ENCODE results near the gene NCK2.

The NCK2 gene

DNA sequence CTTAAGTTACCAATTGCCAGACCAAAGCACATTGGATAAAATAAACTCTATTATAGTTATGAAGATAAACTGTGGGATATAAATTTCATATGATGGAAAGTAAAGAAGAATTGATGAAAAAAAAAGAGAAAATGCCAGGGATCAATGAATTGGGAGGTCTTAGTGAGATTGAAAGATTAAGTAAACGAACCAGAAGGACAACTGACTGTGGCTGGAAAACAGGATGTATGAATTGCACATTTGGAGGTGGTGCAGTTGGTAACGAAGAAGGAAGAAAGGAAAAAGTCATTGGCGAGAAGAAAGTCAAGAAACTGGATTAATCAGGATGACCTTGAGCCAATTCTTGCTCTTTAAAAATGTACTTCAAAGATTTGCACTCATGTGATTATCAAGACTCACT is 166.7 kb downstream of the NCK2 start:
- in situ Hi-C loops (cut with HindIII; ENCODE audit: low sequenced_read_pairs), result no loop called here

DNA sequence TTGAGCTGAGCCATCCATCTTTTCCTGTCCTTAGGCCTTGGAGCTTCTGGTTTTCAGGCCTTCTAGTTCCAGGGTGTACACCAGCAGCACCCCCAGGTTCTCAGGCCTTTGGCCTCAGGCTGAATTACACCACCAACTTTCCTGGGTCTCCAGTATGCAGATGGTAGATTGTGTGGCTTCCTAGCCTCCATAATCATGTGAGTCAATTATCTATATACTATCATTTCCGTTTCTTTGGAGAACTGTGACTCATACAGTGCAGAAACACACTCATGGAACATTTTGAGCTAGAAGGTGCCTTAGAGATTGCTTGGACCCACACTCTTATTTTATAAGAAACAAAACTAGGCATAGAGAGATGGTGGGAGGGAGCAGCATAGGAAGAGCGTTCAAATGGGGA is 167.4 kb downstream of the NCK2 start:
- in situ Hi-C loops (cut with HindIII; ENCODE audit: low sequenced_read_pairs), result no loop called here

DNA sequence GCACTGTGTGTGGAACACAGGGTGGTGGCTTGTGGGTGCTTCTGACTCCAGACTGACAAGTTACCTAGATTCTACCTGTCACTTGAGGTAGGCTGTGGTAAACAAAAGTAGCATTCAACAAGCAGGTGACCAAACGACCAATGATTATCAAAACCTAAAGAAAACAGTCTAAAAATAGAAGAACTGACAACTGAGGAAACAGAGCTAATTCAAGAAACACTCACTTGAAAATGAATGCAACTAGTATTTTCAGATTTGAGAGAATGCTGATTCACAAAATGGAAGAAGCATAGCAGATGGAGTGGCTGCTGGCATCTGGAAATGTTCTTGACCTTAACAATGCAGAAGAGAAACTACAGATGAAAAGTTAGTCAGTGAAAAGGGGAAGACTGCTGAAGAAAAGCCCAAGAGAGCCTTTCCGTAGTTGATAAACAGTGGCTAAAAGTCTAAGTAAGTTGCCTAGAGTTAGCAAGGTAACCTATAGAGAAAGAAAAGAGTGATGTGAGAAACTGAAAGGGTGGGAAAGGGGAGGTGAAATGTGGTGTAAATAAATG is 170.4 kb downstream of the NCK2 start:
- in situ Hi-C loops (cut with HindIII; ENCODE audit: low sequenced_read_pairs), result no loop called here

DNA sequence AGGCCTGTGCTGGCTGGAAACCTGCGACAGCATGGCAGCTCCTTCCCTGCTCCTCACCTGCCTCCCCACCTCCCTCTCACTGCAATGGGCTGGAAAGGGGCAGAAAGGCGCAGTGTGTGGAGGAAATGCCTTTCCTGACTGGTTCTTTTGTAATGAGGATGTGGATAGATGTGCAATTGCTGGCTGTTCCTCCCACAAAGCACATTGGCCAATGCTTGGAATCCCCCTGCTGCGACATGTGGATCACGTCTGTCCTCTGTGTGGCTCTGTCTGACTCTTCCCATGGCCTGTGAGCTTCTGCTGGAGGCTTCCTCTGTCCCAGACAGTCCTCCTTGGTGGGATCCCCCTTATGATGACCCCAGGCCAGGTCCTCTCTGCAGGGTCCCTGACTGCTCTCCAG is 172.5 kb downstream of the NCK2 start:
- in situ Hi-C loops (cut with HindIII; ENCODE audit: low sequenced_read_pairs), result no loop called here

DNA sequence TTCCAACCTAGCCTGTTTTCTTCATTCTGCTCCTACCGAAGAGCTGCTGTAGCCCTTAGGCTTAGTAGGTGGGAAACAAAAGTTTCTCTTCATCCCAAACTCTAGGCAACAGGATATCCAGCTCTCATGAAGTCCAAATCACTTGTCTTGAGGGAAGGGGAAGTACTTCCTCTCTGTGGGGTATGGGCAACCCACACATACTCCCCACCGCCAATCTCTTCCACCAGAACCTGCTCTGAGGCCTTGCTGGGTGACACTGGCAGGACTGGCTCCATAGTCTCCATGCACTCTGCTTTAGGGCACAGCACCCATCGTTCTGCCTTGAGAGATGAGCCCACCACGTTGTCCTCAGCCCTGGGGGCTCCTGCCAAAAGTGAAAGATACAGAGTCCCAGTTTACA is 173.0 kb downstream of the NCK2 start:
- in situ Hi-C loops (cut with HindIII; ENCODE audit: low sequenced_read_pairs), result no loop called here

DNA sequence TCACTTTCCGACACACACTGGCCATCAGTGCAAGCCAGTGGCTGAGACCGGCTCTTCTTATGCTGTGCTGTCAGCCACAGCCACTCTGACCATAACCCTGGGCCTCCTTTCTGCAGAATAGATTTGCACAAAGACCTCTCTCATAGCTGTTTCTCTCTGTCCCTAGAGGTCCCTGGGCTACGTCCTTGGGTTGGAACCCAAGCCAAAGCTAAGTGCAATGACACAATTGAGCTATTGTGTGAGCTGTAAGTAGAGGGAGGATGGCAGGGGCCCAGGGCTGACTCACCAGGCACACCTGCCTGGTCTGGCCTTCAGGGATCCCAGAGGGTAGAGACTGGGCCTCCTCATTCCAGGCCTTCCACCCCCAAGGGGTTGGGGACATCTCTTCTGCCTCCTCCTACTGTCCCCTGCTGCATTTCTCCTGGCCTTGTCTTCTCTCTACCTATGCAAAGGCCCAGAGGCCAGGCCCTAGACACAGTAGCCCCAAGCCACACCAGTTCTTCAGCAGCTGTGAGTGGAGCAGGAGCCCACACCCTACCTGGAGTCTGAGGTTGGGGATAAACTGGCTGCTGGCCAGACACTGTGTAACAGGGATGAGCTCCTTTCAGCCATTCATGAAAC is 174.6 kb downstream of the NCK2 start:
- in situ Hi-C loops (cut with HindIII; ENCODE audit: low sequenced_read_pairs), result no loop called here

DNA sequence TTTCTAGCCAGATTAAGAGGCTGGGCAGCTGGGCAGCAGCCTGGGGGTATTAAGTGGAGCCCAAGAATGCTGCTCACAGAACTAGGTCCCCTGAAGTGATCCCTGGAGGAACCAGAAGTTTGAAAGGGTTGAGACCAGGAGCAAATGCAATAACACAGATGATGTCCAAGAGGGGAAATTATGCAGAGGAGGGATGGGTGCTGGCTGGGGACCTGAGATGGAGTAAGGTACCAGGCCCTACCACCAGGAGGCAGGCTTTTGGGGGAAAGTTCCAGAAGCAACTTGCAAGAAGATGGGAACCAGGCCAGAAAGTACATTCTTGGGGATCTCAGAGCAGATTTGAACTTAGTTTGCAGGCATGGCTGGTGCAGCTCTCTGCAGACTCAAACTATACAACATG is 175.1 kb downstream of the NCK2 start:
- in situ Hi-C loops (cut with HindIII; ENCODE audit: low sequenced_read_pairs), result no loop called here

DNA sequence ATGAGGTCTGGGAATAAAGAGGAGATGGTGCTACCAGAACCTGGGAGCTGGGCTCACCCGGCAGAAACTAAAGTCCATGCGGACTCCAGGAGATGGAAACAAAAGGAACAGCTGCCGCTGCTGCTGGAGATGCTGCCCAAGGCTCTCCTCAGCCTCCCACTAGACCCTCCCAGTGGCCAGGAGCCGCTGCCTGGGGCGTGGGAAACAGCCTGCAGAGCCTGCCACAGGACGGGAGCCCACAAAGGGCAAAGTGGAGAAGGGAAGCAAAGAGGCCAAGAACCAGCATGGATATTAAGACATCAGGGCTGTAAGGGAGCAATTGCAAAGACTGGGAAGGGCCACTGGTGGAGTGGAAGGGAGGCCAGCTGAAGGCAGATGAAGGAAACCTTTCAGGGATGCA is 179.6 kb downstream of the NCK2 start:
- in situ Hi-C loops (cut with HindIII; ENCODE audit: low sequenced_read_pairs), result no loop called here

DNA sequence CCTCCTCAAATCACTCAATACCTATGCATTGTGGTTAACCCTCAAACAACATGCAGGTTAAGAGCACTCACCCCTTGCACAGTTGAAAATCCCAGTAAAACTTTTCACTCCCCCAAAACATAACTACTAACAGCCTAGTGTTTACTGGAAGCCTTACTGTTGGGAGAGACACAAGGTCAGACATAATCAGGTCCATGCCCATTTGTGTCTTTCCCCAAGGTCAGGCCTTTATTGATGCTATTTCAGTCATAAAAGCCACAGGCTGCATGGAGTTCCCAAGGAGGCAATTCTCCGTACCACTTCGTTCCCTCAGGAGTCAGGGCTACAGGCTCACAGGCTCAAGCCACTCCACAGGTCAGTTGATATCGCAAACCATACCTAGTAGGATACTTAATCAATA is 180.2 kb downstream of the NCK2 start:
- in situ Hi-C loops (cut with HindIII; ENCODE audit: low sequenced_read_pairs), result no loop called here

DNA sequence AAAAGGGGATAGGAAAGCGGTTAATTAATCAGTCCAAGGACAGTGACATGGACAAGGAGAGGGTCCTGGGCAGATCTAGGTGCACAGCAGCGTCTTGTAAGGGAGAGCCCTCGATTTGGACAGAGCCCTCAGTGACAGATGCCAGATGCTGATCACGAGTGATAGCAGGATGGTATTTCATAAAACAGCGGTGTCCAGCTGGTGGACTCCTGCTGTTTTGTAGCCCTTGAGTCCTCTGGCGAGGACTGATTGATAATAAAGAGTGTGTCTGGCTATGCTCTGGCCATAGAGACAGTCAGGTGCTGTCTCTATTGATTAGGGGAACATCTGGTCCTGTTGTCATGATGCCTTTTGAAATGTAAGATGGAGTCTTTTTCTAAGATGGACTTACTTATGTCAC is 180.7 kb downstream of the NCK2 start:
- in situ Hi-C loops (cut with HindIII; ENCODE audit: low sequenced_read_pairs), result no loop called here

DNA sequence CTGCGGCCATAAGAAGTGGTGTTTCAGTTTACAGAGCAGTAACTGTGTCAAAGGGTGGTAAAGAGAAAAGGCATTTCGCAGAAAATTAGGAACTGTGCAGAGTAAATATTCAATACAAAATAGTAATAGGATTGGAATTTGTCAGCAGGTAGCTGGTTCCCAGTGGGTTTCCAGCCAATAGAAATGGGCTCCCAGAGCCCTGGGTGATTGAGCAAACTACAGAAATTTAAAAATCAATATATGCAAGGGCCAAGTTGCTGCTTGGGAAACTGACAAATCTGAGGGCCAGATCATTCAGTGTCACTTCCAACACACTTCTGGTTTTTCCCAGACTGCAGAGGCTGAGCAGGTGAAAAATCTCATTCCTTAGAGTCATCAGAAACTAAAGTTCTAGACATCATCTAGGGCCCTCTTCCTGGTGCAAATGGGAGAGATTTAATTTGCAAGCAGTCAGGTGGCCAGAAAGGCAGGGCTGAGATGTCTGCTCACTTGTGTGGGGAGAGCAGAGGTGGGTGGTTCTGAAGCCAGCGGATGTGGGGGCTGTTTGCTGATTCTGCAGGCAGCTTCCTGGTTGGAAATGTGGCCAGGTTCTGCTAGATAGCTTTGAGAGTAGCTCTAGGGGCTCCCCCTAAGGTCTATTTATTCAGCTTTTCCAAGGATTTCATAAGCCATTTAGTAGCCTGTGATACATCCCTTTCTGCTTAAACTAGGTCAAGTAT is 182.4 kb downstream of the NCK2 start:
- in situ Hi-C loops (cut with HindIII; ENCODE audit: low sequenced_read_pairs), result no loop called here

DNA sequence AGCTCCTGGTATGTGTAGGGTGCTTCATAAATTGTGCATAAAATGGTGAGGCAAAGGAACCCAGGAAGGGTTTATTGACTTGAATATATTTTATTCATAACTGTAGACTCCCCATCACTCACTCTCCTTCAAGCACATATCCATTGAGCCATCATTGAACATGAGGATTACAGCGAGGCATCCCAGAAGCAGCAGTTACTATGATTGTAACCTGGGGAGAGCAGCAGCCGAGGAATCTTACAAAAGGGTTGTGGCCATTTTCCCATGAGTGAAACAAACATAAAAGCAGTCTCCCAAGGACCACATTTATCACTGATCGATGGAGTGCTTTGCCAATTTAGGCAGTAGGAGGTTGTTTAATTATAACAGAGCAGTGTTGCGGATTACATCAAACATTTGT is 183.4 kb downstream of the NCK2 start:
- in situ Hi-C loops (cut with HindIII; ENCODE audit: low sequenced_read_pairs), result no loop called here

DNA sequence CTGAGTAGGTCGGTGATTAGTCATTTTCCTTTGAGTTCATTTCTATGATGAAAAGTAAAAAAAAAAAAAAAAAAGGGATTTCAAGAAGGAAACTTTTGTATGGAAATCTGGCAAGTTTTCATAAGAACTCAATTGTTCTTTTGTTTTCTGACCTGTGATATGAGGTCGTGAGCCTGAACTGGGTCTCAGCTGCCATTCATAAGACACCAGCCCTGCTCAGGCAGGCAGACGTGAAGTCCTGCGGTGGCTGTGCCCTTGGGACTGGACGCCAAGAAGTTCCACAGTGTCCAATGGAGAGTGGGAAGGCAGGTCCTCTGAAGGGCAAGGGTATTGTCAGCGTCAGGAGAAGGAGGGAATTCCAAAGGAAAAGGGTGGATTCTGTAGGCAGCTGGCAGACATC is 183.9 kb downstream of the NCK2 start:
- in situ Hi-C loops (cut with HindIII; ENCODE audit: low sequenced_read_pairs), result no loop called here

DNA sequence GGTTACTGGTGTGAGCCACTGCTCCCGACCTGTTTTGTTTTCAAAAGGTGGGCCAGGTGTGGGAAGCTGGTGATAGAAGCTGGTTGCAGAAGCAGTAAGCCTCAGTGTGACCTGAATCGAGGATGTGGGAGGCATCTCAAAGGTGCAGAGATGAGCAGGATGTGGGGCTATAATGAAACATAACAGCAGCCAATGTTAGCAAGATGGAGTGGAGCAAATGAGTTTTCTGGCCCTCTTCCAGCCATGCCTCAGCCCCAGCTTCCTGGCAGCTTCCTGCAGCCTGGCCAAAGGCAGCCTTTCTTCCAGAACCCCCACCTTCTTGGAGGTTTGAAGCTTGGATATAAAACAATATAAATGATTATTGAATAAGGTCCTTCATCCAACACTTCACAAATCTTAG is 184.8 kb downstream of the NCK2 start:
- in situ Hi-C loops (cut with HindIII; ENCODE audit: low sequenced_read_pairs), result no loop called here

DNA sequence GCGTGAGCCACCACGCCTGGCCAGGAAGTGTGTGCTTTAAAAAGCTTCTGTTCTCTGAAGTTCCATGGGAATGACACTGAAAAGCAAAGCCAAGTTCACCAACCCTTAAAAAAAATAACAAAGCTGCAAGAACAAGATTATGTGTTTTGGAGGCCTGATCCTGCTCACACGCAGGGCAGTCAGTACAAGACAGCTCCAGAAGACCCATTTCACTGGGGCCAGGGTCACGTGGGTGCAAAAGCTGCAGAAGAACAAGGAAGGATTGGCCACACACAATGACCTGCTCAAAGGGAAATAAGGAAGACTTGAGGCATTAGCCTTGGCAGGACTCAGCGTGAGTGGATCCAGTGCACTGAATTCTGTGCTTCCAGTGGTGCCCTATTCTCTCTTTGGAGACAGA is 187.9 kb downstream of the NCK2 start:
- in situ Hi-C loops (cut with HindIII; ENCODE audit: low sequenced_read_pairs), result no loop called here

DNA sequence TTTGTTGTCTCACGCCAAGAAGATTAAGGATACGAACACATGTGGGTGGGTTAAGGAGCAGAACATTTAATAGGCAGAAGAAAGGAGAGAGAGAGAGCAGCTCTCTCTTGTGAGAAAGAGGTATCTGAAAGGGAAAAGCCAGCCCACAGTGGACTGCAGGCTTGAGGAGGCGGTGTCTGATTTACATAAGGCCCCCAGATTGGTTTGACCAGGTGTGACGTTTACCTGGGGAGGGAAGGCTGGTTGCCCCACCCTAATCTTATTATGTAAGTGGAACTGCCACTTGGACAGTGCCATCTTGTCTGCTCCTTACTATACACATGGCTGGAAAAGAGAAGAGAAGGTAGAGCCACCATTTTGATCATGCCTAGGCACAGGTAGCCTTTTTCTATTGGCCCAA is 189.2 kb downstream of the NCK2 start:
- in situ Hi-C loops (cut with HindIII; ENCODE audit: low sequenced_read_pairs), result no loop called here

DNA sequence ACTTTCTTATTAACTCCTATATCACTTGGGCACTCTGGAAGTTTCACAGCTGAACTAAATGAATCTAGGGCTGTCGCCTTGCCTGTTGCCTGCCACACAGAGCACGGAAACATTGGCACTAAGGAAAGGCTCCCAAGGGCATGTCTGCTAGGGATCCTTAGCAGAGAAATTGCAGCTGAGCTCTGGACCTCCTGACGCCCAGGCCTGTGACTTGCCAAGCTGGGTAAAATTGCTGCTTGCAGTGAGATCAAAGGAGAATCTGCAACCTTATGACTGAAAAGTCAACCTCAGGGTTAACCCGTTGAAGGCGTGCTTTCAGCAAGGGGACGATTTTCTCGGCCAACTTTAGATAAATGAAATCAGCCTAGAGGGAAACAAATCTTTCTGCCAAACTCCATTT is 189.8 kb downstream of the NCK2 start:
- in situ Hi-C loops (cut with HindIII; ENCODE audit: low sequenced_read_pairs), result no loop called here

DNA sequence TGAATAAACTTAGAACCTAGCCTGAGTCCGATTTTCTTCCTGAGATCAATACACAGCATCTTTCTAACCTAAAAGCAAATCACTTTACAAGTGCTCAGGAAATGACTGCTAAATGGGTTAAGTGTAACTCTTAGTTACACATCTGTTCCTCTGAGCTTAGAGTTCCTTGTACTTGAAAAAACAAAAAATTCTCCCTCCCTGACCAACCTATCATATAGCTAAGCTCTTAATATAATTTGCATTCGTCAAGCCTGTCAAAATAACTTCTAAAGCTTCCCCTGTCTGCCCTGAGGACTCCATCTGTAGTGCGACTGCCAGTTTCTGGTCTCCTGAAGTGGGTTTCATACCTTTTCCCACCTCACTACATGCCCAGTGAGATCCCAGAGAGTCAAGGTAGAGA is 190.4 kb downstream of the NCK2 start:
- in situ Hi-C loops (cut with HindIII; ENCODE audit: low sequenced_read_pairs), result no loop called here

DNA sequence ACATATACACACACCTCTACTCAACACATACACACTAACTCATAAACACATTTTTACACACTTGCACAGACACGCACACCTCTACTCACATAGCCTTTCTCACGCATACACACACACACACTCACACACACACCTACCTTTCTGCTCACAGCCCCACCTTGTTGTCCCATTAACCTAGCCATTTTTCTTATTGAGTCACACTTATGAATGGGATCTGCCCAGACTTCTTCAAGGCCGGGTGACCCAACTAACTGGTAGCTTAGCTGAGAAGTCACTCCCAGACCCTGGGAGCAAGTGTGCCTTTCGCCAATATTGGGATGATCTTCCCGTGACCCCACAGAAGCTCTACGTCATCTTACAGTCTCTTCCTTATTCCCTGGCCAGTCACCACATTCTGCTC is 192.2 kb downstream of the NCK2 start:
- in situ Hi-C loops (cut with HindIII; ENCODE audit: low sequenced_read_pairs), result no loop called here

DNA sequence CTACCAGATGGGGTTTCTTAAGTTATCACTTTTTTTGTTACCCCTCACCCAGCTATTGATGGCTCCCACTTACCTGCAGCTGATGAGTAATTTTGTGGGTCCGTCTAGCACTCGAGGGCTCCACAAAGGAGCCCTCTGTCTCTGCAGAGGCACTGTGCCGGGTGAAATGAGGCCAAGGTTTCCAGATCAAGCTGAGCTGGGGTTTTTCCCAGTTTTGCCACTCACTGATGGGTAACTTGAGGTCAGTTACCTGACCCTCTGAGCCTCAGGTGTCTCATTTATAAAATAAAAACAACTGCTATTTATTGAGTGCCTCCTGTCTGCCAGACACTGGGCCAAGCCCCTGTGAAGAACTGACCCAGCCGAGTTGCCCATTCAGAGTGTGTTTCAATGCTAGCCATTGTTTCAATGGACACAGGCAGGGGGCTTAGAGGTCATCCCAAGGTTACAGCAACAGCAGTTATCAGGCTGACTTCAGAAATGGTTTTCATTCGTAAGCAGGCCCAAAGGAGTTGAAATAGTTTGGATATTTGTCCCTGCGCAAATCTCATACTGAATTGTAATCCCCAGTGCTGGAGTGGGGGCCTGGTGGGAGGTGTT is 192.9 kb downstream of the NCK2 start:
- in situ Hi-C loops (cut with HindIII; ENCODE audit: low sequenced_read_pairs), result no loop called here

Data from DLD1 (cell line).